Esophagus muscularis mucosa (tissue), 4 donors: ENCODE results near the gene ADAMTS14. TPM values are rescaled to one million over a fixed set of nuclear protein-coding genes. Genes with fewer than 3 reads are reported as not detected.

ENCODE experiments used
- DNase-seq: peaks from one replicate; pipeline ENCODE4 v3.0.0-alpha.2; 2017; ENCODE audit errors: extremely low spot score
- H3K27ac ChIP-seq, 4 donors: fragments of 200-600 bp; sonication (generic); replicated peaks in 1 of 4; 1 replicate in 3 of 4; 2 replicates in 1 of 4; pipeline ENCODE4 v1.5.1; 2016 to 2019; ENCODE audit warnings: mild to moderate bottlenecking in 1 of 4
- H3K27me3 ChIP-seq, 4 donors: fragments of 200-600 bp; sonication (generic); one replicate each; pipeline versions ENCODE4 v1.5.1 to v1.6.0; 2016 to 2019
- H3K36me3 ChIP-seq, 4 donors: fragments of 200-600 bp; sonication (generic); one replicate each; pipeline ENCODE4 v1.5.1; 2016 to 2019
- H3K4me1 ChIP-seq, 4 donors: fragments of 200-600 bp; sonication (generic); one replicate each; pipeline ENCODE4 v1.5.1; 2016 to 2019
- H3K4me3 ChIP-seq, 4 donors: fragments of 200-600 bp; sonication (generic); 1 replicate in 2 of 4; 2 replicates in 2 of 4; pipeline ENCODE4 v1.5.1; 2016 to 2019; ENCODE audit warnings: mild to moderate bottlenecking in 4 of 4, moderate library complexity in 1 of 4
- H3K9me3 ChIP-seq, 4 donors: fragments of 200-600 bp; sonication (generic); 1 replicate in 3 of 4; 2 replicates in 1 of 4; pipeline ENCODE4 v1.5.1; 2016 to 2019
- EP300 ChIP-seq: sonication (generic); formaldehyde crosslinking; IDR thresholded peaks from one replicate; pipeline ENCODE4 v1.6.1; 2017; ENCODE audit warnings: antibody characterized with exemption
- POLR2A ChIP-seq: fragments of 450-650 bp; IDR thresholded peaks from one replicate; pipeline ENCODE4 v1.6.1; 2017; ENCODE audit warnings: antibody characterized with exemption, moderate library complexity, mild to moderate bottlenecking, low read depth
- POLR2AphosphoS5 ChIP-seq, 2 donors: sonication (generic); formaldehyde crosslinking; IDR thresholded peaks; one replicate each; pipeline ENCODE4 v1.6.1; 2017; ENCODE audit warnings: antibody characterized with exemption in 2 of 2
- WGBS: methylation state at CpG from one replicate; pipeline ENCODE4 v1.1.5; 2018; 5-methylcytosine and 5-hydroxymethylcytosine counted together
- intact Hi-C: fragments of 100-400 bp; cut with DNase I; formaldehyde crosslinking; loops from one replicate; pipeline ENCODE4 v1.15.1; 2023
- total RNA-seq, 4 donors: library from RNA; depleted of rRNA; stranded (reverse); fragments of >200 nt; gene quantifications; one replicate each; pipeline versions ENCODE4 v1.1.0 to v1.2.1, GENCODE V29; 2016
- TF ChIP-seq, protein P1 (sequence below), 3 experiments: fragments of 200-600 bp in 2 of 3; fragments of 450-650 bp in 1 of 3; sonication (generic) in 2 of 3; IDR thresholded peaks; one replicate each; pipeline ENCODE4 v1.5.1; 2017 to 2019; ENCODE audit warnings: antibody characterized with exemption in 3 of 3, mild to moderate bottlenecking in 2 of 3, moderate library complexity in 1 of 3

Gene ADAMTS14
- total RNA-seq, 4 donors from 2014 or later = 0.13 to 0.50 TPM; not detected in 2

DNA sequence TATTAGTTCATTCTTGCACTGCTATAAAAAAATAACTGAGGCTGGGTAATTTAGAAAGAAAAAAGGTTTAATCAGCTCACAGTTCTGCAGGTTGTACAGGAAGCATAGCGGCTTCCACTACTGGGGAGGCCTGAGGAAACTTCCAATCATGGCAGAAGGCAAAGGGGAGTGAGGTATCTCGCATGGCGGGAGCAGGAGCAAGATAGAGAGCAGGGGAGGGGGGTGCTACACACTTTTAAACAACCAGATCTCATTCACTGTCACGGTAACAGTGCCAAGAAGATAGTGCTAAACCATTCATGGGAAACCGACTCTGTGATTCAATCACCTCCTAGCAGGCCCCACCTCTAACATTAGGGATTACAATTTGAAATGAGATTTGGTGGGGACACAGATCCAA is 11.6 kb downstream of the ADAMTS14 start:
- no peaks in the 10 kb centered on the region for H3K36me3 ChIP-seq
- no peak overlapping the region for H3K4me3 ChIP-seq
- TF ChIP-seq EP300 = no peak
- TF ChIP-seq POLR2A = no peak
- TF ChIP-seq, protein P1, sequence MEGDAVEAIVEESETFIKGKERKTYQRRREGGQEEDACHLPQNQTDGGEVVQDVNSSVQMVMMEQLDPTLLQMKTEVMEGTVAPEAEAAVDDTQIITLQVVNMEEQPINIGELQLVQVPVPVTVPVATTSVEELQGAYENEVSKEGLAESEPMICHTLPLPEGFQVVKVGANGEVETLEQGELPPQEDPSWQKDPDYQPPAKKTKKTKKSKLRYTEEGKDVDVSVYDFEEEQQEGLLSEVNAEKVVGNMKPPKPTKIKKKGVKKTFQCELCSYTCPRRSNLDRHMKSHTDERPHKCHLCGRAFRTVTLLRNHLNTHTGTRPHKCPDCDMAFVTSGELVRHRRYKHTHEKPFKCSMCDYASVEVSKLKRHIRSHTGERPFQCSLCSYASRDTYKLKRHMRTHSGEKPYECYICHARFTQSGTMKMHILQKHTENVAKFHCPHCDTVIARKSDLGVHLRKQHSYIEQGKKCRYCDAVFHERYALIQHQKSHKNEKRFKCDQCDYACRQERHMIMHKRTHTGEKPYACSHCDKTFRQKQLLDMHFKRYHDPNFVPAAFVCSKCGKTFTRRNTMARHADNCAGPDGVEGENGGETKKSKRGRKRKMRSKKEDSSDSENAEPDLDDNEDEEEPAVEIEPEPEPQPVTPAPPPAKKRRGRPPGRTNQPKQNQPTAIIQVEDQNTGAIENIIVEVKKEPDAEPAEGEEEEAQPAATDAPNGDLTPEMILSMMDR (IDR thresholded peaks at IDR 0.05) = no peak
- TF ChIP-seq POLR2AphosphoS5 (IDR thresholded peaks at IDR 0.05) = no peak
- H3K4me1 ChIP-seq = no peaks in the 10 kb centered on the region
- 97% methylated on average over 5 of the region's 5 CpGs for WGBS
- H3K9me3 ChIP-seq = no peaks in the 10 kb centered on the region
- DNase-seq = no peak
- no peak overlapping the region for H3K27ac ChIP-seq
- H3K27me3 ChIP-seq = peaks cover 0 to 6% (median 0%) of the 10 kb centered on the region in 4 donors
- intact Hi-C loops = no loop called here

DNA sequence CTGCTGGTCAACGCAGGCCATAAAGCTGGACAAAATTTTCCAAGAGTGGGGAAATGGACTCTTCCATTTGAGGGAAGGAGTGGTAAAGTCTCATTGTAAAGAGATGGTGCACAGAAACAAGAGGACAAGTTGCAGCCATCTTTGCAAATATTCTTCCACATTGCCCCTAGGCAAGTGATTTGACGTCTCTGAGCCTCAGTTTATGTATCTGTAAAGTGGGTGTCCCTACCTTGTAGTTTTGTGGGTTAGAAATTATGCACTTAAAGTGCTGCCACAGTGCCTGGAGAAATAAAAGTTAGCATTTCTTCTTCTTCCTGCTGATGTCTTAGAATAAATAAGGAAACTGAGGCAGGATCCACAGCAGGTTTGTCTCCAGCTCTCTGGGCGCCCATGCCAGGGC is 12.1 kb downstream of the ADAMTS14 start:
- H3K36me3 ChIP-seq = no peaks in the 10 kb centered on the region
- intact Hi-C loops = no loop called here
- 93% methylated on average over 3 of the region's 3 CpGs for WGBS
- TF ChIP-seq POLR2AphosphoS5 (IDR thresholded peaks at IDR 0.05) = no peak
- no peak overlapping the region for H3K4me3 ChIP-seq
- no peaks in the 10 kb centered on the region for H3K9me3 ChIP-seq
- no peaks in the 10 kb centered on the region for H3K4me1 ChIP-seq
- no peak overlapping the region for H3K27ac ChIP-seq
- H3K27me3 ChIP-seq = peaks cover 0 to 6% (median 0%) of the 10 kb centered on the region in 4 donors
- DNase-seq = no peak

DNA sequence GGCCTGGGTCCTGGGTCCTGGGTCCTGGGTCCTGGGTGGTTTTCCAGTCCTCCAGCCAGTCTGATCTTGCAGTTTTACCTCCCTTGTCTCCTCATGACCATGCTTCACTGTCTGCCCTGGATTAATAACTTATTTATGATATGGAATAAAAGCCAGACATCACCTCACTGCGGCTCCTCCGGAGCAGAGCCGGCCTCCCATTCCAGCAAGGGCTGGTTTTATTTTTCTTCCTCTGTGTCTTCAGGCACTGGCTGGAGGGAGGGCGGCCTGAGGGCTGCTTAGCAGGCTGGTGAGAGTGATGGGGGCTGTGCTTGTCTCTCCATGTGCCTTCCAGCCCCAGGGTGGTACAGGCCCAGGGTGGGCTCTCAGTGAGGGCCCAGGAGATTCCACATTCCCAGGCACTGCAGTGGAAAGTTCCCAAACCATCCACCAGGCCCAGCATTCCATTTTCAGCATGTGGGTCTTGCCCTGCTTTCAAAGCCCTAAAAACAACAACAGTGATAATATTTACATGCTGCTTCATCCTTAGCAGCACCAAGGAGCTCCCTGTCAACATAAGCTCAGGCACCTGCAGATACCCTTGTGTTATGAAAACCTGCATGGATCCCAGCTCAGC is 12.6 kb downstream of the ADAMTS14 start:
- no peak overlapping the region for H3K27ac ChIP-seq
- H3K4me1 ChIP-seq = no peaks in the 10 kb centered on the region
- H3K27me3 ChIP-seq = peaks cover 0 to 6% (median 0%) of the 10 kb centered on the region in 4 donors
- TF ChIP-seq EP300 = no peak
- TF ChIP-seq, protein P1 (IDR thresholded peaks at IDR 0.05) = no peak
- TF ChIP-seq POLR2AphosphoS5 (IDR thresholded peaks at IDR 0.05) = no peak
- no peak for TF ChIP-seq POLR2A
- intact Hi-C loops = no loop called here
- DNase-seq = no peak
- no peaks in the 10 kb centered on the region for H3K36me3 ChIP-seq
- H3K4me3 ChIP-seq = no peak overlapping the region
- no peaks in the 10 kb centered on the region for H3K9me3 ChIP-seq
- WGBS = 77% methylated on average over 3 of the region's 4 CpGs

DNA sequence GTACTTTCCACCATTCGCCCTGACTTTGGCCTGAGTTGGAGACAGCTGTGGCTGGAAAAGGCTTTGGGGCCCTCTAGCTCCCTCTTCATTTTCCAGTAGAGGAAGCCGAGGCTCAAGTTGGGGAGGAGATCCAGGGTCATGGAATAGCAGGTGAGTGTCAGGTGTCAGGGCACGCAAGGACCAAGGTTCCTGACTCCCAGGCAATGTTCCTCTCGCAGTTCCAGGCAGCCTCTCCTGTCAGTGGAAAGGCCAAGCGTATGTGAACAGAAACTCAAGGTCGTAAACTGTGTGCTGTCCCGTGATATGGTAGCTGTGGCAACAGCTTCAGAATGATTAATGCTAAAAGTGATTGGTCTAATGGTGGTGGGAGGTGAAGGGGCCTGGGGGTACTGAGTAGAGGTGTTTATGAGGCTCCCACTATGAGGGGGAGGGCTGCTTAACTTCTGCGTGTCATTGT is 13.2 kb downstream of the ADAMTS14 start:
- no peak overlapping the region for H3K27ac ChIP-seq
- no peaks in the 10 kb centered on the region for H3K9me3 ChIP-seq
- peaks cover 0 to 6% (median 0%) of the 10 kb centered on the region in 4 donors for H3K27me3 ChIP-seq
- H3K4me3 ChIP-seq = no peak overlapping the region
- H3K4me1 ChIP-seq = no peaks in the 10 kb centered on the region
- intact Hi-C loops = no loop called here
- DNase-seq = no peak
- no peaks in the 10 kb centered on the region for H3K36me3 ChIP-seq
- TF ChIP-seq, protein P1 (IDR thresholded peaks at IDR 0.05) = no peak
- no peak for TF ChIP-seq POLR2AphosphoS5 (IDR thresholded peaks at IDR 0.05)
- no peak for TF ChIP-seq EP300
- no peak for TF ChIP-seq POLR2A
- WGBS = 94% methylated on average over 8 of the region's 8 CpGs

DNA sequence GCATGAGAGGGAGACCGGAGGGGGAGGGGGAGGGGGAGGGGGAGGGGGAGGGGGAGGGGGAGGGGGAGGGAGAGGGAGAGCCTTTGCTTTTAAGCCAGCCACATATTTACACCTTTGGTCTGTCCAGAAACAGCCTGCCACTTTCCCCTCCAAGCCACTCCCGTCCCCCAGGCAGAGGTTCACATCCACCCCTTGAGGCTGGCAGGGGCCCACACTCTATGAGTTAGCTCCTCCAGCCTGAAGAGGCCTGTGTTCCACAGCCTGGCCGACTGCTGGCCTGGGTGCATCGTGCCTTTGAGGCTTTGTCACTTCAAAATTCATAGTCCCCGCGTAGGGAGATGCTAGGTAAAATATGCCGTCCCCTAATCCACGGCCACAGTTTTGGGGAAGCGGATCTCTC is 16.5 kb downstream of the ADAMTS14 start:
- intact Hi-C loops = no loop called here
- no peak for TF ChIP-seq POLR2A
- no peak for TF ChIP-seq POLR2AphosphoS5 (IDR thresholded peaks at IDR 0.05)
- TF ChIP-seq, protein P1 (IDR thresholded peaks at IDR 0.05) = no peak
- no peak for TF ChIP-seq EP300
- WGBS = 98% methylated on average over 6 of the region's 9 CpGs

More for the DNA sequence above, 16.5 kb downstream of the ADAMTS14 start:
- Histone ChIP-seq H3K27ac (no peak overlapping the region), H3K9me3 (no peaks in the 10 kb centered on the region), H3K27me3 (no peaks in the 10 kb centered on the region), H3K4me3 (no peak overlapping the region), H3K36me3 (no peaks in the 10 kb centered on the region), H3K4me1 (peaks cover 0 to 8% (median 5%) of the 10 kb centered on the region in 4 donors)
- no peak for DNase-seq
